NK-92 (cell line): Measurements from ENCODE around the gene COQ8A.

ENCODE experiments used
- DNase-seq: peaks from one replicate; lab custom pipeline; 2025; ENCODE audit not compliant: unreplicated experiment; lab: John Stamatoyannopoulos, UW

Gene COQ8A

GRCh38 chr1:227003165-227003564 is 63.1 kb downstream of the COQ8A start:
- DNase-seq = no peak

GRCh38 chr1:227004796-227005195 is 64.7 kb downstream of the COQ8A start:
- DNase-seq = no peak

DNA sequence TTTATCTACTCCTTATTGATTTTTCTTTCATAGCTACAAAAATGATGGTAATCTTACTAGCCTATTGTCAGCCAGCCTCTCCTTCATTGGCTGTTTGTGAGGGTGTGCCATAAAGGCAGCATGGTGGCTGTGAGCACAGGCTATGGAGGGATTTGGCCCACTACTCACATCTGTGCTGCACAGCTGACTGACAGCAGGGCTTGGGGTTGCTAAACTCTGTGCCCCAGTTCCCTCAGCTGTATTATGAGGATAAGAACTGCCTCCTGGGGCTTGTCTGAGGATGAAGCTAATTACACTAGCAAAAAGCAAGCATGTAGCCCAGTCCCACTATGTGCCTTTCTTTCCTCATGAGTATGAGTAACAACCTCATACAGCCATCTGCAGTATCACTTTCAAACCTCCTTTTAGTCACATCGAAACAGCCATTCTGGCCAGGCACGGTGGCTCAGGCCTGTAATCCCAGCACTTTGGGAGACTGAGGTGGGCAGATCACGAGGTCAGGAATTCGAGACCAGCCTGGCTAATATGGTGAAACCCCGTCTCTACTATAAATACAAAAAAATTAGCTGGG is 66.2 kb downstream of the COQ8A start:
- no peak for DNase-seq

DNA sequence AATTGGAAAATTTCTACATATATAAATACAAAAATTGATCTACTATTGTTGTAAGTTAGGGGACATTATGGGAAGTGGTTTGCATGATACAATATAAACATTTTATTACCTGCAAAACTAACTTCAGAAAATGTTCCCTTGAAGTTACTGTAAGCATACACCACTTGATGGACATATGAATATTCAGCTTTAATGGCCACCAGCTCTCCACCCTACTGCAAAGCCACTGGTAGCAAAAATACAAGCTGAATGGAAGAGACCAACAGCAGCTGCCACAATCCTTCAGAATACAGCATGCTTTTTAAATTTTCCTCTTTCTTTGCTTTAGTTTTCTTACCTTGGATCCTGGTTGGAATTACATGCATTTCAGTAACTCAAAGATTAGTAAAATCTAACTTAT is 69.8 kb downstream of the COQ8A start:
- no peak for DNase-seq

- no peak for DNase-seq
Measured at GRCh38 chr1:227010645-227011044, 70.6 kb downstream of the COQ8A start.

GRCh38 chr1:227016990-227017389 is 76.9 kb downstream of the COQ8A start:
- DNase-seq = no peak

- no peak for DNase-seq
Measured at GRCh38 chr1:227032396-227032795, 92.3 kb downstream of the COQ8A start.

DNA sequence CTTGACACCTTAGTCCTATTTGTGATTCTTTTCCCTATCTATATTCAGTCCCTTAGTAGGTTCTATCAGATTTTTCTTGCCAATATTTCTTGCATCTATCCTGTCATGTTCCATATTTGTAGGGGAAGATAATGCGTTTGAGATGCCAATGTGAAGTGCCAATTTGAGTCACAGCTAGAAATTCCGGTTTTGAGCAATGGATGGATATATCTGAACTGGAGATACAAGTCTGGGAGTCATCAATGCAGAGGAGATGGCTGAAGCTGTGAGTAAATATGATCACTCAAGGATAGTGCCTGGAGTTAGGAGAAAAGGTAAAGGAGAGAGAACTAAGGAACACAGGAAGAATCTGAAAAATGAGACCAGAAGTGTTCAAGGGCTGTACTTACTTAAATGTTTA is 93.8 kb downstream of the COQ8A start:
- no peak for DNase-seq

DNA sequence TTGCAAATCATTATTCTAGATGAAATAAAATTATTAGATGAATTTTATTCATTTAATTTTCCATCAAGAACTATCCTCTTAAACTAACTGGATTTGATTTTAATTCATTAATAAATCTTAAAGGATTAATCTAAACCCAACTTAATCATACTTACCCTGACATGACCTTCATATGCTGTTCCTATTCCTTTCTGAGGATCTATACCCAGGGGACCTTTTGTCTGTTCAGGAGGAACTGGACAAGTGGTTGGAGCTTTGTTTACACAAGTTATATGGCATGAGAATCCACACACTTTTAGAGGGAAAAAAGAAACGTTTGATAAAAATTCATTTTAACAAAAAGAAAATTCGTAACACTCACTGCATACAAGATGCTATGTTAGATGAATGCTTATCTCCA is 95.2 kb downstream of the COQ8A start:
- DNase-seq = no peak

- no peak for DNase-seq
Measured at GRCh38 chr1:227037121-227037520, 97.0 kb downstream of the COQ8A start.
